Amniotic epithelial cell (primary cell): ENCODE data around the gene CNP.
"Not testable (repeated sequence)": the region's sequence is repeated elsewhere in the genome, so short reads cannot be mapped to it uniquely, and the experiment has no call there.

Source experiments
- DNase-seq: peaks from one replicate; pipeline ENCODE4 v3.0.0-alpha.2; 2010; ENCODE audit warnings: low read depth

CNP gene

DNA sequence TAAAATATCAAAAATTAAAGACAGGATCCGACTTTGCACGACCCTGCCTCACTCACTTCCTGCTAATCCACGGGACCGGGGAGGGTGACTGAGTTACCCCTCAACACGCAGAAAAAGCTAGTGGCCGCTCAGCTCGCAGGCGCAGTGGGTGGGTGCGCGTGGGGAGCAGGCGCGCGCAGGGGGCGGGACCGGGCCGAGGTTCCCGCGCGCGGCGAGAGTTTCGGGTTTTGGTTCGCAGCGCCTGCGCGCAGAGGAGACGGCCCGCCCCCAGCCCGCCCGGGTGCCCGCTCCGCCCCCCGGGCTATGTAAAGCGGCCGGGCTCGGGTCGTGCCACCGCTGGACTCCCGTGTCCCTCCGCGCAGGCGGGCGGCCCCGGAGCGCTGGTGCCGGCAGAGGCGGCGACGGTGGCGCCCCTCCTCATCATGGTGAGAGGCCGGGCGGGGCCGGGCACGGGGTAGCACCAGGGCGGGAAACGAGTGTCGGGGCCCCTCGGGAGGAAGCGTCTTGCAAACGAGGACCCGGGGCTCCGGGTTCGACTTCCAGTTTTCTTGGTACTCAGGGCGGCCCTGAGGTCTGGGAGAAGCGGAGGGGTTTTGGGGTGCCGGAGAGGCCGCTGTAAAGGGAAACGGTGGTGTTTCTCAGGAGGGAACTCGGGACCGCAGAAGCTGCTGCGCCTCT lies at the start of gene CNP:
Gene CNP (plus strand): TSS at position 333 of the 678 bp plus-strand sequence. CDS start 90 bp downstream, at position 423.
- peak; percentile 84 for DNase-seq

DNA sequence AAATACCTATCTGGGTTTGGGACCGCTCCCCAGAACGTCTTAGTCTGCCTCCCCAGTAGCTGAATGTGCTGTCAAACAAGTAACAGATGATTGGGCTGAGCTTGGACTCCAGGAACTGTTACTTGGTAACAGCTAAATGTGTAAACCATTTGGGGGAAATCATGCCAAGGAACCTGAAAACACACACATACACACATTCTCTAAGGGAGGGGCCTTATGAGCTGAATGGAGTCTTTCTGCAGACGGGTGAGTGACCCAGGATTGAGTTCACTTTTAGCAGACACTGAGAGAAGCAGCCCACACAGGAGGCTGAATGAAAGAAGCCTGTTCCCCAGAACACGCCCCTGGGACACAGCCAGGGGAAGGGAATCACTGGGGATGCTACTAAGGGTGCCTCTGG lies 49.4 kb upstream of the CNP start:
- DNase-seq: peak; percentile 41

DNA sequence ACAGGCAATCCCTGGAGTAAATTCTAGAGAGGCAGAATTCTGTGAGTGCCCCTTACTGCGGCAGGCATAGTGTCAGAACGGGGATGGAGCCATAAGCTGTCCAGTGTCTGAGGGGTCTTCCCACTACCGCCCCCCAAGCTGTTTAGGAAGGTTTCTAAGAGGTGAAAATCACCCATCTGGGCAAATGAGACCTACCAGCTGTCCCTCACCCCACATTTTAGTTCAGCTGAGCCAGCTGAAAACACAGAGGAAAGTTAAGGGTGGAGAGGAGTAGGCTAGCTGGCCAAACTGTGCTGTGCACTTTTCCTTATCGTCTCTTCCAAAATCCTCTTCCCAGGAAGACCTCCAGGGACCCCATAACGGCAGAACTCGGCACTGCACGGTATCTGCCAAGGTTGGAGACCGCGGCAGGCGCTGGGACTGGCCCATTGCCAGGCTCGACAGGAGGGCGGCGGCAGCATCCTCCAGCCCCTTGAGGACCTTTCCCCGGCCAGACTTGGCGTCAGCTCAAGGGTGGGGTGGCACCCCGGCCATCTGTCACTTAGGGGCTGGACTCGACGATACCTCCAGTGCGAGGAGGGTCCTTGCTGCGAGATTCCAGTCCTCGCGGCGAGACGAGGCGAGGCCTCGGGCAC lies 48.8 kb upstream of the CNP start:
- no peak for DNase-seq

DNA sequence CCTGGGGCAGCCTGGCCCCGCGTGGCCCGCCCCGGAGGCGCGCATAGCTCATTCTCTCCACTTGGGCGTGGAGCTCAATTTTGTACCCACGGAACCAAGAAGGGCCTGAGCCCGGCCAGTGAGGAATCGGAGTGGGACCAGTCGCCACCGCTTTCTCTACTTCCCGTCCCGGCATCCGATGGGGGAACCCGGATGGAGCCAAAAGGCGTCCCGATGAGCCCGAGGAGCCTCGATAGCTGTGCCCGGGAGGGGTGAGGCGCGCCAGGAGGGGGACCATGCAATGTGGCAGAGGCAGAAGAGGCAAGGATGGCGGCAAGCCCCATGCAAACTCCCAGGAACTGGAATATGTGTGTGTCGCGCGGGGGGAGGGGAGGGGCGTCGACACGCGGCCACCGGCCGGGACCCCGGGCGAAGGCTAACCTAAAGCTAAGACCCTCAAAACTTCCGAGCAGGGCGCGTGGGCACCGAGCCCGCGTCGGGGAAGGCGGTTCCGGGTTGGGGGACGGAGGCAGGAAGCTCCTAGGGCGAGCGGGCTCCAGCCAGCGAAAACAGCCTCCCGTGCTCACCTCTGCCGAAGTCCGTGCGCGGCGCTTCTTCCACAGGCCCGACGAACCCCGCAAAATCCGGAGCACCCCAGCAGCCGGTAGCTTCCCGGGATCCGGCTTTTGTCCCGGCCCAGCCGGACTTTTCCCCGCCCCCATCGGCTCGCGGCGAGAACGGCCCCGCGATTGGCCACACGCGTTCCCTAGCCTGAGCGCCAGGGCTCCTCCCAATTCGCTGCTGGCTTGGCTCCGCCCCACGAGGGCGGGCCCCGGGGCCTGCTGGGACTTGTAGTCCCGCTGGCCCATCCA lies 48.1 kb upstream of the CNP start, which contains the start of gene ACLY:
Gene ACLY (minus strand): TSS at position 638 of the 851 bp plus-strand sequence. CDS start 5,078 bp downstream, outside the sequence.
- peak; percentile 94 for DNase-seq

DNA sequence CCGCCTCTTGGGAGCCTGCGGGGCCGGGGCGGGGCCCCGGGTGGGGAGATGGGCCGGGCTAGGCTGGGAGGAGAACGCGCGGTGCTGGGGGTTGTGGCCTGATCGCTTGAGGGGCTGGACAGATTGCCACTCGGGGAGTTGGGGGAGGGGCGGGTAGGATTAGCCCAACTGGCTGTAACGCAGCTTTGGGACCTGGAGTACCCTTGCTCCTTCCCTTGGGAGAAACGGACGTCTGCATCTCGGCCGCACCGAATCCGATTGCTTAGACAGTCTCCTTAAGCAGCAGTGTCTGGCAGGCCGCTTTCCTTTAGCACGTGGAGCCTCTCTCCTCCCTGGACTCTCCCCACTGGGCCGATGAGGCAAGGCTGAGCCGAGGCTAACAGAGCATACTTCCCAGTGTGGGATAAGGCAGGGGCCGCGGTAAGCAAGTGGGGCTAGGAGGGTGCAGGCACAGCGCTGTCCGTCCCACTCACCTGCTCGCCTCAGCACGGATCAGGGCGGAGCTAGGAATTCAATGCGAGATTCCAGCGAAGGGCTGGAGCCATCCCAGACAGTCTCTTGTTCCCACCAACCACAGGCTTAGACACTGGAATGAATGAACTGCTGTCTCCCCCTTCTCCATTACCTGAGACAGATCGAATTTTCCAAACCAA lies 47.3 kb upstream of the CNP start:
- DNase-seq: no peak

DNA sequence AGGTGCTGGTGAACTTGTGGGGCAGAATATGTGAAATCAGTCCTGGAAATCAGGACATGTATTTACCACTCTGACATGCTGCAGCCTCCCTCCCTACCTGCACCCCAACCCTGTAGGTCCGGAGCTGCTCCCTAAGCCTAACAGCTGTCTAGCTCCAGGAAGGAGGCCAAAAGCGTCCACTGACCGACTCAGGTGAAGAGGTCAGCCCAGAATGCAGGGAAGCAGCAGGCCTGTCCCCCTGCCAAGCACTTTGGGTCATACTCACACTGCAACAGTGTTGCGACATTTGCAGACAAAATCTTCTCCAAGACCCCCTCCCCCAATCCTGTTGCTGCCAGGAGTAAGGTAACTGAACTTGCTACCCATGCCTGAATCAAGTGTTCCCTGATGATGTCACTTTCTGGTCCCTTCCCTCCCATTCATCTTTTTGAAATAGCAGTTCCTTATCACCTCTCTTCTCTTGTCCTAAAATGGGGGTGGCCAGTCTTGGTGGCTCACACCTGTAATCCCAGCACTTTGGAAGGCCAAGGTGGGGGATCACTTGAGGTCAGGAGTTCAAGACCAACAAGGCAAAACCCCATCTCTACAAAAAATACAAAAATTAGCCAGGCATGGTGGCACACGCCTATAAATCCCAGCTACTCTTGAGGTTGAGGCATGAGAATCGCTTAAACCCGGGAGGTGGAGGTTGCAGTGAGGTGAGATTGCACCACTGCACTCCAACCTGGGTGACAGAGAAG lies 46.6 kb upstream of the CNP start:
- peak; percentile 19 for DNase-seq

DNA sequence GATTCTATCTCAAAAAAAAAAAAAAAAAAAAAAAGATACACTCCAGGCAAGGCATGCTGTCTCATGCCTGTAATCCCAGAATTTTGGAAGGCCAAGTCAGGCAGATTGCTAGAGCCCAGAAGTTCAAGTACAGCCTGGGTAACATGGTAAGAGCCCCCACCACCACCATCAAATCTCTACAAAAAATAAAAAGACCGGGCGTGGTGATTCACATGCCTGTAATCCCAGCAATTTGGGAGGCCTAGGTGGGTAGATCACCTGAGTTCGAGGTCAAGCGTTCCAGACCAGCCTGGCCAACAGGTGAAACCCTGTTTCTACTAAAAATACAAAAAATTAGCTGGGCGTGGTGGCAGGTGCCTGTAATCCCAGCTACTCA lies 46.0 kb upstream of the CNP start:
- DNase-seq: no peak

DNA sequence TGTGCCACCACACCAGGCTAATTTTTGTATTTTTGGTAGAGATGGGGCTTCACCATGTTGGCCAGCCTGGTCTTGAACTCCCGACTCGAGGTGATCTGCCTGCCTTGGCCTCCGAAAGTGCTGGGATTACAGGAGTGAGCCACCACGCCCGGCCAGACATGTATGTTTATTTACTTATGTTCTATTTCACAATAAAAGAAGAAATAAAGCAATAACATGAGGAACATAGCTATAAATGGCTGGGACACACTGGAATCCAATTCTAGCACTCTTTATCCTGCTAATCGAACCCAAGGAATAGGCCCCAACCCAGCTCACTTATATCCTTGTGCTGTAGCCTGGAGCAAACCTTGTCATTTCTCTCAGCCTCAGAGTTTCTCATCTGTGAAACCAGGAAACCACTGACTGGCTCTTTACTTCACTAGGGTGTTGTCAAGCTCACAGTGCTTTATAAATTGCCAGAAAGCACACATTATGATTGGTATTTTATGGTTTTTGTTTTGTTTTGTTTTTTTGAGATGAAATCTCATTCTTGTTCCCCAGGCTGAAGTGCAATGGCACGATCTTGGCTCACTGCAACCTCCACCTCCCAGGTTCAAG lies 40.5 kb upstream of the CNP start:
- no peak for DNase-seq

DNA sequence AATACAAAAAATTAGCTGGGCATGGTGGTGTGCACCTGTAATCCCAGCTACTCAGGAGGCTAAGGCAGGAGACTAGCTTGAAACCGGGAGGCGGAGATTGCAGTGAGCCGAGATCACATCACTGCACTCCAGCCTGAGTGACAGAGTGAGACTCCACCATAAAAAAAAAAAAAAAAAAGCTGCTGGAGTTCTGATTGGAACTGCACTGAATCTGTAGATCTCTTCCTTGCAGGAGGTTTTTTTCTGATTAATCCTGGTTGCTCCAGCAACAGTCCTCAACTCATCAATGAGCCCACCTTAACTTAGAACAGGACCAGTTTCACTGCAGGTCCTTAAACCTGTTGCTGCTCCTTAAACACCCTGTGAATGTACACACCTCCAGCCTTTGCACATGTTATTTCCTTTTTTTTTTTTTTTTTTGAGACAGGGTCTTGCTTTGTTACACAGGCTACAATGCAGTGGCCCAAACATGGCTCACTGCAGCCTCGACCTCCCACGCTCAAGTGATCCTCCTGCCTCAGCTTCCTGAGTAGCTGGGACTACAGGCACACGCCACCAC lies 37.8 kb upstream of the CNP start:
- no peak for DNase-seq

DNA sequence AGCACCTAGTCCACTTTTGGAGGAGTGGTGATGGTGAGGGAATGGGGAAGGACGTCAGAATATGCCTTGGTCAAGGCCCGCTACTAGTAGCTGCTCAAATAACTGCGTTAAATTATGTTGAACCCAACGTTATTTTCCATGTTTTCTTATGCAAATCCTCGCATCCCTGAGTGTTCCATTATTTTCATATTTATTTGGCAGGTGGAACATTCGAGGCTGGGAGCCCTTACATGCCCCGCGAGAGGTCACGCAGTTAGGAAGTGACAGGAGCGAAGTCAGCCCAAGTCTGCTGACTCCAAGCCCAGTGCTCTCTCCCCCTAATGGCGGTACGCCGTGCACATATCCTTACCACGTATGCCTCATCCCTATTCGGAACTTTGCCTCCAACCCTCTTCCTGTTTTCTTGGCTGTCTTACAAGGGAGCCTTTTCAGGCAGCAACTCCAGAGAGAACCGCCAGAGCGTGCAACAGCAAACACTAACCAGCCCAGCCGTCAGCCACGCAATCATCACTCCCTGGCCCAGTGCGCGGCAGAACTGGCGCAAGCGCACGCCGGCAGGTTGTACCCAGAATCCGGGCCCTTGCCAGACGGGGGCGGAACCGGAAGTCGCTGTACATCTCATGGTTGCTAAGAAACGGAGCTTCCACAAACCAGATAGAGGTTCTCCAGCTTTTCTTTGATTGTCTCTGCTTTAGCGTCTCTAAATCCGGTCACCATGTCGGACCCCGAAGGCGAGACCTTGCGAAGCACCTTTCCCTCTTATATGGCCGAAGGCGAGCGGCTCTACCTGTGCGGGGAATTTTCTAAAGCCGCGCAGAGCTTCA lies 36.4 kb upstream of the CNP start, which contains the start of gene ODAD4:
Gene ODAD4 (plus strand): TSS at position 609 of the 824 bp plus-strand sequence. CDS start 107 bp downstream, at position 716.
- DNase-seq: peak; percentile 98

DNA sequence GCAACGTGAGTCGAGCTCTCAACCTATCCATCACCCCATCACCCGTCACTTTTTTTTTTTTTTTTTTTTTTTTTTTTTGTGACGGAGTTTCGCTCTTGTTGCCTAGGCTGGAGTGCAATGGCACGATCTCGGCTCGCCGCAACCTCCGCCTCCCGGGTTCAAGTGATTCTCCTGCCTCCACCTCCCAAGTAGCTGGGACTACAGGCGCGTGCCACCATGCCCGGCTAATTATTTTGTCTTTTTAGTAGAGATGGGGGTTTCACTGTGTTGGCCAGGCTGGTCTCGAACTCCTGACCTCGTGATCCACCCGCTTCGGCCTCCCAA lies 35.8 kb upstream of the CNP start:
- DNase-seq: not testable (repeated sequence)

DNA sequence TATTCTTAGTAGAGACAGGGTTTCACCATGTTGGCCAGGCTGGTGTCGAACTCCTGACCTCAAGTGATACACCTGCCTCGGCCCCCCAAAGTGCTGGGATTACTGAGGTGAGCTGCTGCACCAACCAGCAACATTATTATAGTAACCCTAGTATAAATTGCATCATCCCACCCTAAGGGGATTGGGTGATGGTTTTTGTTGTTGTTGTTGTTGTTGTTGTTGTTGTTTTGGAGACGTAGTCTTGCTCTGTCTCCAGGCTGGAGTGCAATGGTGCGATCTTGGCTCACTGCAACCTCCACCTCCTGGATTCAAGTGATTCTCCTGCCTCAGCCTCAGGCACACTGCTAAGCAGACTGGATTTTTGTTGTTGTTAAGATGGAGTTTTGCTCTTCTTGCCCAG lies 34.9 kb upstream of the CNP start:
- DNase-seq: not testable (repeated sequence)

DNA sequence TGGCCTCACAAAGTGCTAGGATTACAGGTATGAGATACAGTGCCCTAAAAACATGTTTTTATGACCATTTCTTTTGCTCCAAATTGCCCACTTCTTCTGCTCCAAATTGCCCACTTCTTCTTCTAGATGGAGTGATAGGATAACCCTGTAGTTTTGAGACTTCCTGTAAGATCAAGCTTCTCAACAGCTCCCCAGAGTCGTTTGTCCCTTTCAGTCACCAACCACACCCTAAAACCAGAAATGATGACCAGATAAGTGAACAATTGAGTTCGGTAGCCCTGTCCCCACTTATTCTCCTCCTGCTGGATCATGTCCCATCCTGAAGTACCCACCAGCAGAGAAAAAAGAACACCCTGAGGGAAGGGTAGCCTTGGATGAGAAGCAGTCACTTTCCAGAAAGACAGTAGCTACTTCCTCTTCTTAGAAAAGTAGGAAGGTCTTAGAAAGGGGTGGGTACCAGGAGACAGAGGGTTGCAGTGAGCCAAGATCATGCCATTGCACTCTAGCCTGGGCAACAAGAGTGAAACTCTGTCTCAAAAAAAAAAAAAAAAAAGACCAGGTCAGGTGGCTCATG lies 33.7 kb upstream of the CNP start:
- DNase-seq: no peak

DNA sequence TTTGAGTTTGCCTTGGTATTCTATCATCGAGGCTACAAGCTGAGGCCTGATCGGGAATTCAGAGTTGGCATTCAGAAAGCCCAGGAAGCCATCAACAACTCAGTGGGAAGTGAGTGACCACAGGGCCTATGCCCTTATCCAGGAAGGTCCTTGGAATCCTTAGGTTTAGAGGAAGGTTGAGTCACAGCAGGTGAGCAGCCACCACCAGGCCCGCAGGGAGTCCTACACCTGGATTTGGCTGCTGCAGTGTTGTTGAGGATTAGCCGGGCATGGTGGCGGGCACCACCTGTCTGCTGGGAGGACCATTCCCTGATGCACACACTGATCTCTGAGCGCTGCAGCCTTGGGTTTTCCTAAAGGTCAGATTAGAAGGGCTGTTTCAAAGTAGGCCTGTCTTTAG lies 31.0 kb upstream of the CNP start:
- no peak for DNase-seq

DNA sequence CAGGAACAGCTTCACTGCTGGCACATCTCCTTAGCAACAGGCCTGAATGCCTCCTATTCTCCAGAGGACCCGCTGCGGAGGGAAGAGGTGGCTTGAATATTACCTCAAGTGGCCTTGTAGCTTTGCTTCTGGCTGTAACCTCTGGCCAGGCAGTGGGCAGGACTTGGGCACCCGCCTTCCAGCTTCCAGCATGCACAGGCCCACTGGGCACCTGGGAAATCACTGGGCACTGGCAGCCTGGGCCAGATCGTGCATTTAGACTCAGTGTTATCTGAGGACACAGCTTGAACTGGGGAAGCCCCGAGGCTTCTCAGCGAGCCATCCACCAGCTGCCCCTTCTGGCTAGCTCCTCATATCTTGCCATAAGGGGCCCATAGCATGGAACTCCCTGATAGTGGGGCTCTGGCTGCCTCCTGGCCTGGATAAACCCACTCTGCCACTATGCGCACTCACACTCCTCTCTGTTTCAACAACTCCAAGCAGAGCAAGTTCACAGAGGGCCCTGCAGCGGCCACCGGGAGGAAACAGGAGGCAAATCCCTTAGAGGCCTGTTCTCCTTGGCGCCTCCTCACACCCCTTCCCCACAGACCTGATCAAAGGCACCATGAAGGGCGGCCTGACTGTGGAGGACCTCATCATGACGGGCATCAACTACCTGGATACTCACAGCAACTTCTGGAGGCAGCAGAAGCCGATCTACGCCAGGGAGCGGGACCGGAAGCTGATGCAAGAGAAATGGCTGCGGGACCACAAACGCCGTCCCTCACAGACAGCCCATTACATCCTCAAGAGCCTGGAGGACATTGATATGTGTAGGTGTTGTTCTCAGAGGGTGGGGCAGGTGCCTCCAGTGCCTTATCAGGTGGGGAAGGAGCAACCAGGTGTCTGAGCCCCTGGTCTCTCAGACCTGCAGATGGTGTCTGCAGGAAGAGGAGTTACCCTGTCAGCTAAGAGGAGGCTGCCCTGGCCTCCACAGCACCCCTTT lies 28.3 kb upstream of the CNP start:
- no peak for DNase-seq

DNA sequence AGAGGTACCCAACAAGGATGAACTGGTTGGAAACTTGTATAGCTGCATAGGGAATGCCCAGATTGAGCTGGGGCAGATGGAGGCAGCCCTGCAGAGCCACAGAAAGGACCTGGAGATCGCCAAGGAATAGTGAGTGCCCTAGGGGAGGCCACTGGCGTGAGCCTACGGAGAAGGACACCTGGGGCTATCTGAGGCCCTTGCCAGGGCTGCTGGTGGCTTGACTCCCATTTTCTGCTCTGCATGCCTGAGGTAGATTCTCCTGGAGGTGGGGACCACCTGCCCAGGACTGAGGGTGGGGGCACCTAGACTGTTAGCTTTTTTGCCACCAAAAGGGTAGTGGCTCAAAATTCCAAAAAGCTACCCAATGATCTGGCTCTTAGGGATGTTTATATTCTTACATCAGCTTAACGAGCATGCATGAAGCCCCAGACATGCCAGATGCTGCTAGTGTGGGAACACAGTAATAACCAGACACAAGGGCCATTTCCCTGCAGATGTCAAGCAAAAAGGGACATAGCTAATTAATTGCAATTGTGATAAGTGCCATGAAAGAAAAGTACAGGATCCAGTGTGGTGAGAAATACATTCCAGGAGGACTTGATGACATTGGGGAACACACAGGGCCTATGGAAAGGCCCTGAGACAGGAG lies 27.4 kb upstream of the CNP start:
- no peak for DNase-seq

DNA sequence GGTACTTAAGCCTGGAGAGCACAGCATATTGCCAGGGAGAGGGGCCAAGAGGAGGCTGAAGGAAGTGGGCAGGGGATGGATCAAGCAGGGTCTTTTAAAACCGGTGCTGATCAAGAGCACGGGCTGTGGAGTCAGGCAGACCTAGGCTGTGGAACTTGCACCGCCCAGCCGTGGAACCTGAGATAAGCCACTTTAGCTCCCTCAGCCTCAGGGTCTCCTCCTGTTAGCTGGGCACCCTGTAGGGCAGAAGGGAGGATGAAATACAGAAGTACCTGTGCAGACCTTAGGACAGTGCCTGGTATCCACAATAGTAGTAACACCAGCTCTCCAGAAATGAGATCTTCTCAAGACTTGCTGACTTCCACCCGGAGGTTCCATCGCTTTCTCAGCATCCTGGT lies 26.9 kb upstream of the CNP start:
- DNase-seq: no peak

DNA sequence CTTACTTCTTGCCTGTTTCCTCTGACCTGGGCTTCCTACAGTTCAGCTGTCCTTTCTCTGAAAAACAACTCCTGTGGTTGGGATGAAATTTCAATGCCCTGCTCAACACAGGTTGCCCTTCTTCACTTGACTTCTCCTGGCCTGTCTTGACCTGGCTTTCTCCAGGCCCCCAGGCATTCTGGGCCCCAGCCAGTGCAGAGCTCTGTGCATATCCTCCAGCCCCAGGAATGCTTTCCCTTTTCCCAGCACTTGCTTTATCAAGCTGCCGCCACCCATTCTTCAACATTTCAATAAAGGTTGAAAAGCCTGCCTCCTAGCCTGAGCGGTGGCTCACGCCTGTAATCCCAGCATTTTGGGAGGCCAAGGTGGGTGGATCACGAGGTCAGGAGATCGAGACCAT lies 25.4 kb upstream of the CNP start:
- no peak for DNase-seq
